HepG2 (cell line): ENCODE results near the gene ALG11. TPM values are rescaled to one million over a fixed set of nuclear protein-coding genes. Genes with fewer than 3 reads are reported as not detected.

Experiments used
- ATAC-seq: fragments of 200-7000 bp; cut with Tn5 transposase; 3 replicates; pipeline ENCODE4 v1.9.1; 2020; ENCODE audit warnings: mild to moderate bottlenecking, moderate library complexity
- BruUV-seq: library from RNA; stranded (reverse); fragments of 400-500 nt; replicated peaks from 2 replicates; lab custom pipeline; 2021; lab: Mats Ljungman, UMichigan
- CTCF ChIA-PET: fragments of 300-600 bp; formaldehyde crosslinking; extraction: SDS; loops from one replicate; lab custom pipeline; 2021; ENCODE audit warnings: low total read pairs, inconsistent platforms, low intra/inter-chr PET ratio; lab: Yijun Ruan, JAX
- POLR2A ChIA-PET: fragments of 350-600 bp; sonication (Branson Sonifier 250); formaldehyde crosslinking; loops from one replicate; lab custom pipeline; 2020; ENCODE audit warnings: antibody characterized with exemption, inconsistent platforms; lab: Yijun Ruan, JAX
- DNase-seq: peaks from one replicate; pipeline ENCODE4 v3.0.0-alpha.2; 2015; ENCODE audit warnings: low spot score
- FAIRE-seq: peaks from 3 replicates; lab custom pipeline; 2011; peaks lifted over from hg19 to GRCh38; lab: Jason Lieb, UNC
- H2AFZ ChIP-seq: one replicate; pipeline ENCODE4 v1.6.1; 2011; ENCODE audit warnings: low read length, inconsistent platforms
- H3K27ac ChIP-seq: fragments of 300-600 bp; 3 replicates; pipeline ENCODE4 v1.8.0; 2011; ENCODE audit warnings: mixed run types, mild to moderate bottlenecking, mixed read lengths, low read length, inconsistent platforms; ENCODE audit not compliant: insufficient read depth; ENCODE audit errors: extremely low read length
- H3K27me3 ChIP-seq, 2 experiments: fragments of 200-600 bp in 1 of 2; 2 replicates in 1 of 2; 3 replicates in 1 of 2; pipeline versions ENCODE4 v1.6.0 to v1.8.0; 2011; ENCODE audit warnings: low read length in 2 of 2, mild to moderate bottlenecking in 2 of 2, moderate library complexity in 2 of 2, inconsistent platforms in 1 of 2; ENCODE audit not compliant: insufficient read depth in 2 of 2, control insufficient read depth in 1 of 2
- H3K36me3 ChIP-seq, 2 experiments: fragments of 200-600 bp in 1 of 2; replicated peaks in 1 of 2; 2 replicates in 1 of 2; 3 replicates in 1 of 2; pipeline versions ENCODE4 v1.5.1 to v1.8.0; 2011; ENCODE audit warnings: low read length in 2 of 2, inconsistent platforms in 1 of 2; ENCODE audit not compliant: insufficient read depth in 2 of 2, control insufficient read depth in 1 of 2
- H3K4me1 ChIP-seq: 2 replicates; pipeline ENCODE4 v1.5.1; 2012; ENCODE audit warnings: low read length, inconsistent platforms; ENCODE audit not compliant: insufficient read depth
- H3K4me2 ChIP-seq: 2 replicates; pipeline ENCODE4 v1.6.0; 2011; ENCODE audit warnings: low read depth, low read length, inconsistent platforms
- H3K4me3 ChIP-seq, 3 experiments: fragments of 200-600 bp in 1 of 3; sonication (generic), shearing (Covaris generic) in 1 of 3; replicated peaks in 1 of 3; 2 replicates each; pipeline ENCODE4 v1.5.1; 2011 to 2016; ENCODE audit warnings: low read length in 3 of 3, inconsistent platforms in 2 of 3, low read depth in 2 of 3, mild to moderate bottlenecking in 2 of 3, control low read depth in 1 of 3, mixed read lengths in 1 of 3; ENCODE audit not compliant: insufficient read depth in 1 of 3
- H3K79me2 ChIP-seq: one replicate; pipeline ENCODE4 v1.6.1; 2011; ENCODE audit warnings: low read length, inconsistent platforms; ENCODE audit not compliant: insufficient read depth
- H3K9ac ChIP-seq: 2 replicates; pipeline ENCODE4 v1.6.0; 2011; ENCODE audit warnings: mild to moderate bottlenecking, low read depth, low read length, inconsistent platforms; ENCODE audit not compliant: insufficient read depth
- H3K9me3 ChIP-seq: 2 replicates; pipeline ENCODE4 v1.5.1; 2012; ENCODE audit warnings: mild to moderate bottlenecking, low read length
- H4K20me1 ChIP-seq: 2 replicates; pipeline ENCODE4 v1.6.0; 2011; ENCODE audit warnings: inconsistent platforms, mild to moderate bottlenecking, low read length, moderate library complexity; ENCODE audit not compliant: insufficient read depth
- CBX2 ChIP-seq, 2 experiments: fragments of 200-600 bp in 1 of 2; sonication (generic); formaldehyde crosslinking in 1 of 2; IDR thresholded peaks; 2 replicates each; pipeline versions ENCODE4 v1.7.0 to v1.8.1; 2018 to 2022; ENCODE audit warnings: low read depth in 2 of 2, low read length in 1 of 2, mild to moderate bottlenecking in 1 of 2, missing genetic modification reagents in 1 of 2
- FOSL2 ChIP-seq: sonication (generic); formaldehyde crosslinking; IDR thresholded peaks from 2 replicates; pipeline ENCODE4 v1.4.0; 2020; ENCODE audit warnings: missing genetic modification reagents
- FOXK1 ChIP-seq: sonication (generic); formaldehyde crosslinking; IDR thresholded peaks from 2 replicates; pipeline ENCODE4 v1.4.0; 2020; ENCODE audit warnings: low read depth, missing genetic modification reagents, borderline replicate concordance
- IKZF5 ChIP-seq: IDR thresholded peaks from 2 replicates; pipeline ENCODE4 v1.6.1; 2018; ENCODE audit warnings: missing genetic modification reagents, mild to moderate bottlenecking, missing compliant biosample characterization
- KLF12 ChIP-seq: sonication (generic); formaldehyde crosslinking; IDR thresholded peaks from 2 replicates; pipeline ENCODE4 v1.4.0; 2020; ENCODE audit warnings: missing genetic modification reagents, borderline replicate concordance
- NR3C1 ChIP-seq: sonication (generic); formaldehyde crosslinking; IDR thresholded peaks from 2 replicates; pipeline ENCODE4 v1.4.0; 2020; ENCODE audit warnings: missing genetic modification reagents
- POGZ ChIP-seq: sonication (generic); formaldehyde crosslinking; IDR thresholded peaks from 2 replicates; pipeline ENCODE4 v1.4.0; 2020; ENCODE audit warnings: mild to moderate bottlenecking, missing genetic modification reagents
- SIN3B ChIP-seq: fragments of 150-350 bp; IDR thresholded peaks from 2 replicates; pipeline ENCODE4 v1.6.1; 2014; ENCODE audit warnings: low read length
- YEATS4 ChIP-seq: sonication (generic); formaldehyde crosslinking; IDR thresholded peaks from 2 replicates; pipeline ENCODE4 v1.4.0; 2020; ENCODE audit warnings: missing genetic modification reagents, borderline replicate concordance
- ZNF292 ChIP-seq: sonication (generic); formaldehyde crosslinking; IDR thresholded peaks from 2 replicates; pipeline ENCODE4 v1.8.1; 2022; ENCODE audit warnings: mild to moderate bottlenecking, low read depth, missing genetic modification reagents, borderline replicate concordance
- ZNF296 ChIP-seq: sonication (generic); formaldehyde crosslinking; conservative IDR thresholded peaks from 2 replicates; pipeline ENCODE4 v1.5.0; 2020; ENCODE audit warnings: mild to moderate bottlenecking, missing genetic modification reagents
- ZNF318 ChIP-seq: sonication (generic); formaldehyde crosslinking; IDR thresholded peaks from 2 replicates; pipeline ENCODE4 v1.4.0; 2020; ENCODE audit warnings: mild to moderate bottlenecking, missing genetic modification reagents
- ZNF644 ChIP-seq: IDR thresholded peaks from 2 replicates; pipeline ENCODE4 v1.6.1; 2016; ENCODE audit warnings: low read depth
- ZNF749 ChIP-seq: sonication (generic); formaldehyde crosslinking; IDR thresholded peaks from 2 replicates; pipeline ENCODE4 v1.8.0; 2022; ENCODE audit warnings: mild to moderate bottlenecking, missing genetic modification reagents, moderate library complexity, borderline replicate concordance
- ZSCAN29 ChIP-seq: sonication (generic); formaldehyde crosslinking; conservative IDR thresholded peaks from 2 replicates; pipeline ENCODE4 v1.4.0; 2020; ENCODE audit warnings: mild to moderate bottlenecking, missing genetic modification reagents
- WGBS: methylation state at CpG from one replicate; pipeline ENCODE4 v1.1.6; 2017; ENCODE audit warnings: low lambda C conversion rate; 5-methylcytosine and 5-hydroxymethylcytosine counted together
- in situ Hi-C: cut with HindIII; loops from 2 replicates; pipeline ENCODE4 v1.10.0; 2017; ENCODE audit warnings: low pct_unique_long_range_greater_than_20kb; ENCODE audit not compliant: extremely low pct_ligation_motif_present
- intact Hi-C: fragments of 100-400 bp; cut with micrococcal nuclease; formaldehyde crosslinking; loops from one replicate; pipeline ENCODE4 v1.10.0; 2022; ENCODE audit not compliant: unreplicated experiment
- polyA plus RNA-seq, 8 experiments: library from polyadenylated mRNA; depleted of rRNA in 3 of 8; stranded (reverse) in 7 of 8; unstranded in 1 of 8; fragments of >200 nt; fragmentation: Illumina TruSeq in 4 of 8; extraction: Trizol in 4 of 8; gene quantifications; 2 replicates each; pipeline versions ENCODE4 v1.2.1 to v1.2.3, GENCODE V29; 2011 to 2016; ENCODE audit warnings: low read depth in 4 of 8, missing spikeins in 1 of 8, mixed read lengths in 1 of 8; ENCODE audit not compliant: insufficient read depth in 1 of 8
- total RNA-seq, 5 experiments: library from RNA; depleted of rRNA; stranded (reverse); fragments of >200 nt; fragmentation: Illumina TruSeq; extraction: Trizol; gene quantifications; 2 replicates each; pipeline ENCODE4 v1.2.3, GENCODE V29; 2016; ENCODE audit warnings: low read depth in 1 of 5

Gene ALG11
- total and polyA plus RNA-seq, 2 of the 13 experiments (the other 11 are each of a cell fraction or from before 2014, with no cell fraction given) = 14.7 to 27.9 TPM

GRCh38 chr13:52029569-52029968, 17.4 kb downstream of the ALG11 start:
- in situ Hi-C loops (no loop called here), intact Hi-C loops (loop anchor here (5.0 kb wide), 2 partner anchors 42 to 43 kb away; no protein-coding TSS in a partner anchor)
- Histone ChIP-seq H3K27ac (no peak overlapping the region), H3K4me3 (no peak overlapping the region), H2AFZ (no peak overlapping the region), H3K27me3 (no peaks in the 10 kb centered on the region), H3K4me2 (no peak overlapping the region), H3K4me1 (peaks cover 41% of the 10 kb centered on the region), H3K9ac (no peak overlapping the region), H3K79me2 (peaks cover 13% of the 10 kb centered on the region), H3K36me3 (peaks cover 2 to 19% of the 10 kb centered on the region in 2 experiments; a peak in 4 of 5 replicates), H4K20me1 (0 out of 2 replicates have a peak, but pooled peaks cover 5% of the 10 kb centered on the region), H3K9me3 (no peaks in the 10 kb centered on the region)
- 97% methylated on average over 4 of the region's 4 CpGs for WGBS
- ChIA-PET POLR2A (interaction anchor here (1.2 to 1.8 kb wide), 2 partner anchors 17 to 51 kb away, joined by 3 to 4 read pairs; partner anchors contain the start of gene ALG11), CTCF (no interaction called here)
- no peak for FAIRE-seq
- no peak for ATAC-seq
- BruUV-seq = no TSS peak
- TF ChIP-seq KLF12 (CRISPR knock-in tag) (no peak), YEATS4 (CRISPR knock-in tag) (no peak), FOXK1 (CRISPR knock-in tag) (no peak), SIN3B (no peak), CBX2 (IDR thresholded peaks at IDR 0.05; ENCODE audit: low read depth, low read length) (no peak), CBX2 (CRISPR knock-in tag; IDR thresholded peaks at IDR 0.05; ENCODE audit: low read depth) (no peak), ZNF296 (CRISPR knock-in tag) (no peak), ZNF749 (CRISPR knock-in tag) (no peak), ZNF644 (CRISPR knock-in tag) (no peak), IKZF5 (CRISPR knock-in tag) (no peak), FOSL2 (CRISPR knock-in tag) (no peak), NR3C1 (CRISPR knock-in tag) (no peak), ZSCAN29 (CRISPR knock-in tag) (no peak), ZNF292 (CRISPR knock-in tag) (no peak), POGZ (CRISPR knock-in tag) (no peak), ZNF318 (no peak)
- no peak for DNase-seq
